HTR-8/SVneo (cell line): ENCODE measurements around the gene KSR2.
A peak's percentile ranks its signal among the peaks of the same experiment; 100 is the strongest.

Experiments used
- DNase-seq: peaks from one replicate; pipeline ENCODE4 v3.0.0; 2011; ENCODE audit warnings: low spot score, mixed read lengths; ENCODE audit not compliant: insufficient read length
- FAIRE-seq: peaks from 2 replicates; lab custom pipeline; 2011; peaks lifted over from hg19 to GRCh38; lab: Jason Lieb, UNC

KSR2 gene

GRCh38 chr12:117450209-117450608, 518.6 kb downstream of the KSR2 start:
- FAIRE-seq: no peak
- DNase-seq: no peak

GRCh38 chr12:117447665-117448366, 521.0 kb downstream of the KSR2 start:
- DNase-seq (no peak), FAIRE-seq (no peak)

GRCh38 chr12:117444781-117445180, 524.0 kb downstream of the KSR2 start:
- FAIRE-seq: no peak

GRCh38 chr12:117441751-117442150, 527.0 kb downstream of the KSR2 start:
- no peak for DNase-seq
- no peak for FAIRE-seq

More at GRCh38 chr12:117444781-117445180, 524.0 kb downstream of the KSR2 start:
- no peak for DNase-seq

- no peak for FAIRE-seq
- no peak for DNase-seq
Measured at GRCh38 chr12:117440384-117440783, 528.4 kb downstream of the KSR2 start.

GRCh38 chr12:117439531-117440001, 529.2 kb downstream of the KSR2 start:
- DNase-seq (no peak), FAIRE-seq (no peak)

GRCh38 chr12:117438809-117439208, 530.0 kb downstream of the KSR2 start:
- DNase-seq (no peak), FAIRE-seq (no peak)

GRCh38 chr12:117437516-117438255, 531.1 kb downstream of the KSR2 start:
- no peak for FAIRE-seq
- DNase-seq: no peak

GRCh38 chr12:117433878-117434277, 534.9 kb downstream of the KSR2 start:
- peak; percentile 76 for FAIRE-seq
- no peak for DNase-seq

GRCh38 chr12:117430246-117430645, 538.5 kb downstream of the KSR2 start:
- FAIRE-seq (no peak), DNase-seq (no peak)

- no peak for FAIRE-seq
Measured at GRCh38 chr12:117427211-117427610, 541.6 kb downstream of the KSR2 start.

GRCh38 chr12:117421987-117422386, 546.8 kb downstream of the KSR2 start:
- DNase-seq (no peak), FAIRE-seq (no peak)

More at GRCh38 chr12:117427211-117427610, 541.6 kb downstream of the KSR2 start:
- DNase-seq: no peak

GRCh38 chr12:117421068-117421752, 547.6 kb downstream of the KSR2 start:
- DNase-seq: no peak
- no peak for FAIRE-seq

- DNase-seq (no peak), FAIRE-seq (no peak)
Measured at GRCh38 chr12:117417004-117417403, 551.8 kb downstream of the KSR2 start.

GRCh38 chr12:117412465-117413188, 556.2 kb downstream of the KSR2 start:
- DNase-seq (no peak), FAIRE-seq (no peak)

GRCh38 chr12:117409286-117409685, 559.5 kb downstream of the KSR2 start:
- DNase-seq (no peak), FAIRE-seq (no peak)

- FAIRE-seq (no peak), DNase-seq (no peak)
Measured at GRCh38 chr12:117408161-117408791, 560.5 kb downstream of the KSR2 start.

- no peak for FAIRE-seq
- DNase-seq: no peak
Measured at GRCh38 chr12:117404940-117405339, 563.9 kb downstream of the KSR2 start.

GRCh38 chr12:117404203-117404853, 564.5 kb downstream of the KSR2 start:
- FAIRE-seq: no peak
- no peak for DNase-seq
